ENCODE results near the gene ZNRF3.
A peak's percentile ranks its signal among the peaks of the same experiment; 100 is the strongest.
"Not testable (repeated sequence)": the region's sequence is repeated elsewhere in the genome, so short reads cannot be mapped to it uniquely, and the experiment has no call there.

ZNRF3 gene

GRCh38 chr22:28884747-28885350 lies 1.5 kb downstream of the ZNRF3 start:
- no peaks in the 10 kb centered on the region for H3K36me3 ChIP-seq (ENCODE audit: insufficient read depth, low read length)
- no peak overlapping the region for H2AFZ ChIP-seq (ENCODE audit: low read length, unreplicated experiment)
- H3K4me3 ChIP-seq (ENCODE audit: low read depth, low read length): peak overlapping the region; percentile 76
- H3K4me1 ChIP-seq (ENCODE audit: control insufficient read depth, insufficient read depth, low read length, unreplicated experiment): no peaks in the 10 kb centered on the region
- no peaks in the 10 kb centered on the region for H3K27me3 ChIP-seq (ENCODE audit: insufficient read depth, low read length)
- no peak overlapping the region for H3K27ac ChIP-seq (ENCODE audit: low read depth, low read length)
- peaks cover 25% of the 10 kb centered on the region for H3K79me2 ChIP-seq (ENCODE audit: control insufficient read depth, insufficient read depth, low read length, unreplicated experiment)

- no peaks in the 10 kb centered on the region for H3K36me3 ChIP-seq (ENCODE audit: insufficient read depth, low read length)
- H2AFZ ChIP-seq (ENCODE audit: low read length, unreplicated experiment): no peak overlapping the region
- H3K4me3 ChIP-seq (ENCODE audit: low read depth, low read length): no peak overlapping the region
- H3K27ac ChIP-seq (ENCODE audit: low read depth, low read length): no peak overlapping the region
- no peaks in the 10 kb centered on the region for H3K27me3 ChIP-seq (ENCODE audit: insufficient read depth, low read length)
- H3K4me1 ChIP-seq (ENCODE audit: control insufficient read depth, insufficient read depth, low read length, unreplicated experiment): no peaks in the 10 kb centered on the region
- H3K79me2 ChIP-seq (ENCODE audit: control insufficient read depth, insufficient read depth, low read length, unreplicated experiment): peaks cover 25% of the 10 kb centered on the region
Measured at GRCh38 chr22:28885939-28886338, 2.6 kb downstream of the ZNRF3 start.

GRCh38 chr22:28886679-28887078 lies 3.3 kb downstream of the ZNRF3 start:
- H2AFZ ChIP-seq (ENCODE audit: low read length, unreplicated experiment); H3K27me3 ChIP-seq (ENCODE audit: insufficient read depth, low read length); H3K4me1 ChIP-seq (ENCODE audit: control insufficient read depth, insufficient read depth, low read length, unreplicated experiment); H3K36me3 ChIP-seq (ENCODE audit: insufficient read depth, low read length); H3K27ac ChIP-seq (ENCODE audit: low read depth, low read length); H3K4me3 ChIP-seq (ENCODE audit: low read depth, low read length): not testable (repeated sequence)
- H3K79me2 ChIP-seq (ENCODE audit: control insufficient read depth, insufficient read depth, low read length, unreplicated experiment): peaks cover 25% of the 10 kb centered on the region

- Histone ChIP-seq H3K4me1 (ENCODE audit: control insufficient read depth, insufficient read depth, low read length, unreplicated experiment) (no peaks in the 10 kb centered on the region), H3K27ac (ENCODE audit: low read depth, low read length) (no peak overlapping the region), H3K79me2 (ENCODE audit: control insufficient read depth, insufficient read depth, low read length, unreplicated experiment) (peaks cover 25% of the 10 kb centered on the region), H3K36me3 (ENCODE audit: insufficient read depth, low read length) (no peaks in the 10 kb centered on the region), H2AFZ (ENCODE audit: low read length, unreplicated experiment) (no peak overlapping the region), H3K27me3 (ENCODE audit: insufficient read depth, low read length) (no peaks in the 10 kb centered on the region), H3K4me3 (ENCODE audit: low read depth, low read length) (no peak overlapping the region)
Measured at GRCh38 chr22:28887725-28888459, 4.5 kb downstream of the ZNRF3 start.

- Histone ChIP-seq H3K4me1 (ENCODE audit: control insufficient read depth, insufficient read depth, low read length, unreplicated experiment) (no peaks in the 10 kb centered on the region), H3K79me2 (ENCODE audit: control insufficient read depth, insufficient read depth, low read length, unreplicated experiment) (peaks cover 21% of the 10 kb centered on the region), H2AFZ (ENCODE audit: low read length, unreplicated experiment) (no peak overlapping the region), H3K27ac (ENCODE audit: low read depth, low read length) (no peak overlapping the region), H3K36me3 (ENCODE audit: insufficient read depth, low read length) (no peaks in the 10 kb centered on the region), H3K4me3 (ENCODE audit: low read depth, low read length) (no peak overlapping the region), H3K27me3 (ENCODE audit: insufficient read depth, low read length) (no peaks in the 10 kb centered on the region)
Measured at GRCh38 chr22:28889478-28890024, 6.2 kb downstream of the ZNRF3 start.

GRCh38 chr22:28891156-28891733 lies 7.9 kb downstream of the ZNRF3 start:
- H3K79me2 ChIP-seq (ENCODE audit: control insufficient read depth, insufficient read depth, low read length, unreplicated experiment): peaks cover 9% of the 10 kb centered on the region
- H3K27ac ChIP-seq (ENCODE audit: low read depth, low read length): no peak overlapping the region
- no peak overlapping the region for H3K4me3 ChIP-seq (ENCODE audit: low read depth, low read length)
- H3K4me1 ChIP-seq (ENCODE audit: control insufficient read depth, insufficient read depth, low read length, unreplicated experiment): no peaks in the 10 kb centered on the region
- H3K27me3 ChIP-seq (ENCODE audit: insufficient read depth, low read length): no peaks in the 10 kb centered on the region
- no peaks in the 10 kb centered on the region for H3K36me3 ChIP-seq (ENCODE audit: insufficient read depth, low read length)
- H2AFZ ChIP-seq (ENCODE audit: low read length, unreplicated experiment): no peak overlapping the region

GRCh38 chr22:28892175-28892731 lies 8.9 kb downstream of the ZNRF3 start:
- Histone ChIP-seq H3K36me3 (ENCODE audit: insufficient read depth, low read length) (no peaks in the 10 kb centered on the region), H3K27me3 (ENCODE audit: insufficient read depth, low read length) (no peaks in the 10 kb centered on the region), H3K4me3 (ENCODE audit: low read depth, low read length) (no peak overlapping the region), H2AFZ (ENCODE audit: low read length, unreplicated experiment) (no peak overlapping the region), H3K27ac (ENCODE audit: low read depth, low read length) (no peak overlapping the region), H3K79me2 (ENCODE audit: control insufficient read depth, insufficient read depth, low read length, unreplicated experiment) (peaks cover 12% of the 10 kb centered on the region), H3K4me1 (ENCODE audit: control insufficient read depth, insufficient read depth, low read length, unreplicated experiment) (no peaks in the 10 kb centered on the region)

GRCh38 chr22:28893810-28894209 lies 10.4 kb downstream of the ZNRF3 start:
- Histone ChIP-seq H3K4me1 (ENCODE audit: control insufficient read depth, insufficient read depth, low read length, unreplicated experiment) (no peaks in the 10 kb centered on the region), H3K27me3 (ENCODE audit: insufficient read depth, low read length) (no peaks in the 10 kb centered on the region), H2AFZ (ENCODE audit: low read length, unreplicated experiment) (no peak overlapping the region), H3K79me2 (ENCODE audit: control insufficient read depth, insufficient read depth, low read length, unreplicated experiment) (peaks cover 4% of the 10 kb centered on the region), H3K4me3 (ENCODE audit: low read depth, low read length) (no peak overlapping the region), H3K36me3 (ENCODE audit: insufficient read depth, low read length) (no peaks in the 10 kb centered on the region), H3K27ac (ENCODE audit: low read depth, low read length) (no peak overlapping the region)

- Histone ChIP-seq H3K79me2 (ENCODE audit: control insufficient read depth, insufficient read depth, low read length, unreplicated experiment) (peaks cover 4% of the 10 kb centered on the region), H3K27ac (ENCODE audit: low read depth, low read length) (no peak overlapping the region), H3K4me1 (ENCODE audit: control insufficient read depth, insufficient read depth, low read length, unreplicated experiment) (no peaks in the 10 kb centered on the region), H3K36me3 (ENCODE audit: insufficient read depth, low read length) (no peaks in the 10 kb centered on the region), H2AFZ (ENCODE audit: low read length, unreplicated experiment) (no peak overlapping the region), H3K27me3 (ENCODE audit: insufficient read depth, low read length) (no peaks in the 10 kb centered on the region), H3K4me3 (ENCODE audit: low read depth, low read length) (no peak overlapping the region)
Measured at GRCh38 chr22:28894334-28894733, 11.0 kb downstream of the ZNRF3 start.

GRCh38 chr22:28894807-28895206 lies 11.4 kb downstream of the ZNRF3 start:
- no peaks in the 10 kb centered on the region for H3K27me3 ChIP-seq (ENCODE audit: insufficient read depth, low read length)
- no peaks in the 10 kb centered on the region for H3K36me3 ChIP-seq (ENCODE audit: insufficient read depth, low read length)
- peaks cover 4% of the 10 kb centered on the region for H3K79me2 ChIP-seq (ENCODE audit: control insufficient read depth, insufficient read depth, low read length, unreplicated experiment)
- no peaks in the 10 kb centered on the region for H3K4me1 ChIP-seq (ENCODE audit: control insufficient read depth, insufficient read depth, low read length, unreplicated experiment)
- no peak overlapping the region for H3K4me3 ChIP-seq (ENCODE audit: low read depth, low read length)
- no peak overlapping the region for H2AFZ ChIP-seq (ENCODE audit: low read length, unreplicated experiment)
- no peak overlapping the region for H3K27ac ChIP-seq (ENCODE audit: low read depth, low read length)

Measured in ACC112 (cell line).